Loucy (cell line): ENCODE results near the gene CNTF.

ENCODE experiments used
- H2AFZ ChIP-seq: fragments of 200-600 bp; sonication (generic); 2 replicates; pipeline ENCODE4 v1.6.0; 2016; ENCODE audit warnings: antibody characterized with exemption, mild to moderate bottlenecking, low read length, moderate library complexity
- H3F3A ChIP-seq: fragments of 200-600 bp; 2 replicates; pipeline ENCODE4 v1.6.0; 2016; ENCODE audit warnings: antibody characterized with exemption, low read depth, mild to moderate bottlenecking
- H3K27me3 ChIP-seq: fragments of 200-600 bp; sonication (generic); 2 replicates; pipeline ENCODE4 v1.6.1; 2014; ENCODE audit warnings: low read length, mild to moderate bottlenecking; ENCODE audit not compliant: insufficient read depth, poor library complexity, severe bottlenecking
- H3K36me3 ChIP-seq: fragments of 200-600 bp; sonication (generic); 2 replicates; pipeline ENCODE4 v1.6.1; 2016; ENCODE audit warnings: low read length; ENCODE audit not compliant: insufficient read depth
- H3K4me1 ChIP-seq: fragments of 200-600 bp; sonication (generic); 2 replicates; pipeline ENCODE4 v1.5.1; 2014; ENCODE audit warnings: low read length, mild to moderate bottlenecking; ENCODE audit not compliant: insufficient read depth, poor library complexity, severe bottlenecking
- H3K4me2 ChIP-seq: fragments of 200-600 bp; sonication (generic); 2 replicates; pipeline ENCODE4 v1.6.0; 2014; ENCODE audit warnings: antibody characterized with exemption, low read length, low read depth, mild to moderate bottlenecking; ENCODE audit not compliant: poor library complexity, severe bottlenecking
- H3K4me3 ChIP-seq: fragments of 200-600 bp; sonication (generic); 2 replicates; pipeline ENCODE4 v1.5.1; 2014; ENCODE audit warnings: low read length, mild to moderate bottlenecking, mixed read lengths; ENCODE audit not compliant: poor library complexity, severe bottlenecking
- H3K79me2 ChIP-seq: fragments of 200-600 bp; sonication (generic); 2 replicates; pipeline ENCODE4 v1.6.1; 2014; ENCODE audit warnings: low read length; ENCODE audit not compliant: insufficient read depth
- H3K9ac ChIP-seq: fragments of 200-600 bp; sonication (generic); 2 replicates; pipeline ENCODE4 v1.6.0; 2014; ENCODE audit warnings: mild to moderate bottlenecking, low read depth, low read length, moderate library complexity; ENCODE audit not compliant: poor library complexity, severe bottlenecking
- H3K9me2 ChIP-seq: fragments of 200-600 bp; sonication (generic); replicated peaks from 2 replicates; pipeline ENCODE4 v1.6.1; 2016; ENCODE audit warnings: low read depth, low read length, mixed read lengths
- H3K9me3 ChIP-seq: fragments of 200-600 bp; sonication (generic); 2 replicates; pipeline ENCODE4 v1.6.1; 2014; ENCODE audit warnings: mild to moderate bottlenecking, antibody characterized with exemption, low read length, low read depth; ENCODE audit not compliant: insufficient read depth
- H4K20me1 ChIP-seq: fragments of 200-600 bp; sonication (generic); 2 replicates; pipeline ENCODE4 v1.6.0; 2014; ENCODE audit warnings: antibody characterized with exemption, low read length, mild to moderate bottlenecking; ENCODE audit not compliant: insufficient read depth, poor library complexity, severe bottlenecking
- EZH2phosphoT487 ChIP-seq: fragments of 200-600 bp; IDR thresholded peaks from 2 replicates; pipeline ENCODE4 v1.6.1; 2018; ENCODE audit warnings: antibody characterized with exemption, mild to moderate bottlenecking, moderate library complexity, borderline replicate concordance
- TF ChIP-seq, protein P1 (sequence below): fragments of 200-600 bp; sonication (generic); conservative IDR thresholded peaks from 2 replicates; pipeline ENCODE4 v1.5.1; 2014; ENCODE audit warnings: mild to moderate bottlenecking, antibody characterized with exemption, low read length

The CNTF gene

DNA sequence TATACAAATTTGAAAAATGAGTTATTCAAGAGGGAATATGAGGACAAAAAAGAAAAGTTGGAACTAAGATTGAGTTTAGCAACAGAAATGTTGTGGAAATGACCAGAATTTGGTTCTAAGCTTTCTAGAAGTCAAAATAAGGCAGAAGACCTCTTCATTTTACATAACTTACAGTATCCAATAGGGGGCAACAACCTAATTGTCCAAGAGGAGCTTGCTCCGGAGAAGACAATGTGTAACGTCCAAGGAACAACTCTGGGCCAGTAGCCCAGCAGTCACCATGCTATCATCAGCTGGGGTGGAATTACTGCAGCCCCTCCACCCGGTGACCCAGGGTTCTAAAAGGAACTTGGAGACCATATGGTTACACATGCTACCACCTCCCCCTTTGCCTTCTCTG, 14.1 kb downstream of the CNTF start:
- no peak overlapping the region for H2AFZ ChIP-seq
- no peaks in the 10 kb centered on the region for H4K20me1 ChIP-seq
- H3K79me2 ChIP-seq, result no peaks in the 10 kb centered on the region
- H3K9me3 ChIP-seq, result no peaks in the 10 kb centered on the region
- no peak overlapping the region for H3K4me2 ChIP-seq
- H3K4me3 ChIP-seq, result no peak overlapping the region
- H3K9me2 ChIP-seq, result no peaks in the 10 kb centered on the region
- no peaks in the 10 kb centered on the region for H3K36me3 ChIP-seq
- H3F3A ChIP-seq, result no peaks in the 10 kb centered on the region
- no peak for TF ChIP-seq EZH2phosphoT487
- TF ChIP-seq, protein P1, sequence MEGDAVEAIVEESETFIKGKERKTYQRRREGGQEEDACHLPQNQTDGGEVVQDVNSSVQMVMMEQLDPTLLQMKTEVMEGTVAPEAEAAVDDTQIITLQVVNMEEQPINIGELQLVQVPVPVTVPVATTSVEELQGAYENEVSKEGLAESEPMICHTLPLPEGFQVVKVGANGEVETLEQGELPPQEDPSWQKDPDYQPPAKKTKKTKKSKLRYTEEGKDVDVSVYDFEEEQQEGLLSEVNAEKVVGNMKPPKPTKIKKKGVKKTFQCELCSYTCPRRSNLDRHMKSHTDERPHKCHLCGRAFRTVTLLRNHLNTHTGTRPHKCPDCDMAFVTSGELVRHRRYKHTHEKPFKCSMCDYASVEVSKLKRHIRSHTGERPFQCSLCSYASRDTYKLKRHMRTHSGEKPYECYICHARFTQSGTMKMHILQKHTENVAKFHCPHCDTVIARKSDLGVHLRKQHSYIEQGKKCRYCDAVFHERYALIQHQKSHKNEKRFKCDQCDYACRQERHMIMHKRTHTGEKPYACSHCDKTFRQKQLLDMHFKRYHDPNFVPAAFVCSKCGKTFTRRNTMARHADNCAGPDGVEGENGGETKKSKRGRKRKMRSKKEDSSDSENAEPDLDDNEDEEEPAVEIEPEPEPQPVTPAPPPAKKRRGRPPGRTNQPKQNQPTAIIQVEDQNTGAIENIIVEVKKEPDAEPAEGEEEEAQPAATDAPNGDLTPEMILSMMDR, result no peak
- peaks cover 14% of the 10 kb centered on the region for H3K4me1 ChIP-seq
- no peaks in the 10 kb centered on the region for H3K27me3 ChIP-seq
- no peak overlapping the region for H3K9ac ChIP-seq

DNA sequence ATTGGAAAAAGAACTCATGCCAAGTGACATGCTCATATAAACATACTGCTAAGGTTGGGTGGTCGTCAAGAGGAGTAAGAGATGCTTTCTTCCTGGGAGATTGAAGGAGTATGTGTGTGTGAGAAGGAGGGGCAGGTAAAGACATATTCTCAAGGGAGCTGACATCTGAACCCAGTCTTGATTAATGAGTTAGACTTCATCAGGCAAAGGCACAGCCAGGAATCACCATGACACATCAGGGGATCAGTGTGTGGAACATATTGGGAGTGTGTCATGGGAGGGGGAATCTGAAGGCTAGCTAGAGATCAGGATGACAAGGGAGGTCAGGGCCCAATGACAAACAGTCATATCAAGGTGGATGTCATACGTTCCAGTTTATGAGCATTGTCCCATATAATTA, 14.9 kb downstream of the CNTF start:
- Histone ChIP-seq H3K36me3 (no peaks in the 10 kb centered on the region), H3K4me1 (peaks cover 14% of the 10 kb centered on the region), H3F3A (no peaks in the 10 kb centered on the region), H2AFZ (no peak overlapping the region), H3K4me2 (no peak overlapping the region), H3K9me2 (no peaks in the 10 kb centered on the region), H3K27me3 (no peaks in the 10 kb centered on the region), H3K9me3 (no peaks in the 10 kb centered on the region), H3K9ac (no peak overlapping the region), H4K20me1 (no peaks in the 10 kb centered on the region), H3K4me3 (no peak overlapping the region), H3K79me2 (no peaks in the 10 kb centered on the region)
- TF ChIP-seq EZH2phosphoT487, result no peak
- TF ChIP-seq, protein P1, result no peak

DNA sequence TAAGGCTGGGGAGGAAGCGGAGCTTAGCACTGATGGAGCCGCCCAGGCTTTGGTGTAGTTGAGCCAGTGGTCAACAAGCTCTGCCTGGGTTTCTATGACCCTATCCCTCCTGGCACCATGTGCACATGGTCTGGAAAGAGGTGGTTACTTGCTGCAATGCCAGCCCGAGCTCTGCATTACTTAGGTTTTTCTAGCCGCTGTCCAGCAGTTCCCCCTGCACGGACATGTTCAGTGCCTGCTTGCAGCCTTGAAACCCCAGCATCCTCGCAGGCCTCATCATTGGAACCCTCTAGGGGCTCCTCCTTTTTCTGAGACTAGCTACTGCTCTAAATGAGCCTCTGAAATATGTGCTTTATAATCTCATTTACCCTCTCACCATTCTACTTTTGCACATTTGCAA, 16.6 kb downstream of the CNTF start:
- Histone ChIP-seq H3K79me2 (no peaks in the 10 kb centered on the region), H3K36me3 (no peaks in the 10 kb centered on the region), H3K9ac (no peak overlapping the region), H3K4me3 (no peak overlapping the region), H3K4me1 (peaks cover 14% of the 10 kb centered on the region), H3F3A (no peaks in the 10 kb centered on the region), H3K27me3 (no peaks in the 10 kb centered on the region), H4K20me1 (no peaks in the 10 kb centered on the region), H3K4me2 (no peak overlapping the region), H3K9me2 (no peaks in the 10 kb centered on the region), H2AFZ (no peak overlapping the region), H3K9me3 (no peaks in the 10 kb centered on the region)
- TF ChIP-seq, protein P1, result no peak
